GM19438 (cell line): ENCODE data around the gene TBC1D1.
"Not testable (repeated sequence)": the region's sequence is repeated elsewhere in the genome, so short reads cannot be mapped to it uniquely, and the experiment has no call there.

Experiments
- ATAC-seq: cut with Tn5 transposase; IDR thresholded peaks from one replicate; pipeline ENCODE4 v1.9.1; 2021; ENCODE audit warnings: low read depth; ENCODE audit not compliant: unreplicated experiment

The TBC1D1 gene

DNA sequence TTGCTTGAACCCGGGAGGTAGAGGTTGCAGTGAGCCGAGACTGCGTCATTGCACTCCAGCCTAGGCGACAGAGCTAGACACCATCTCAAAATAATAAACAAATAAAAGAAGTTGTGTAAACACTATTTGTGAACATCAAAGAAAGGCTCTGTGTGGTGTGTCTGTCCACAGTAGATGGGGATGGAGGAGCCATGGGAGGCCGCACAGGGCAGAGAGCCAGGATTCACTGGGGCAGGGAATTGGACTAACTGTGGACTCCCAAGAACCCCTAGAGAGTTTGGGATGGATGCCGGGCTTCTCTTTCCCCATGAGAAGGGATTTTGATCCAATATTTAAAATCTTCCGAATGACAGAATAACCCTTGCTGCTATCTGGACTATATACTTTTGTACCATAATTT is 26.5 kb downstream of the TBC1D1 start:
- no peak for ATAC-seq

DNA sequence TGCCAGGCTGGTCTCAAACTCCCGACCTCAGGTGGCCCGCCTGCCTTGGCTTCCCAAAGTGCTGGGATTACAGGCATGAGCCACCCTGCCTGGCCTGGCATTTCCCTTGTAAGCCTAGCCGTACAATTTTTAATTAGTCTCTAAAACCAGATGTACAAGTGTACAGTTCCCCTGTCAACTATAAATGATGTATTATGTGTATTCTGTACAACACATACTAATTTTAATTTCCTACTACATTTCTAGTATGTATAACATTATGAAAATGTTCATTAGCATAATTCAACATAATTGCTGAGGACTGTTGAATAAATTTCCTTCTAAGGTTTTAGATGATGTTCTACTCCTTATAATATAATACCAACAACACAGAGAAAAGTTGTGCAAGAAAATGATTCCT is 27.8 kb downstream of the TBC1D1 start:
- no peak for ATAC-seq

DNA sequence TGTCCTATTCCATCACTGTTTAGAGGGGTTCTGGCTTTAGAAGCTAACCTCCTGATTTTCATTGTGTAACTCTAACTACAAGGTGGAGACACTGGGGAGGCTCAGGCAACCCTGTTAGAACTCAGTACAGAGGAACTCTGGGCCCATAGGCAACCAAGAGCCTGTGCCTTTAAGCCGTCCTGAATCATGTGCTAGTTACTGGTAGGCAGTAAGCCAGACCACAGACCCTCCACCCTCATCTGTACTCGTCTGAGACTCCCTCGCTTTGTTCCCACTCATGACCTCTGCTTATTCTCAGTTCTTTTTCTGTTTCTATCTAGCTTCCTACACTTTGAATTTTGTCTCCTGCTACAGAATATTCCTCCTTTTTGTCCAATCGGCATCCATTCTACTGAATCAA is 31.4 kb downstream of the TBC1D1 start:
- no peak for ATAC-seq

DNA sequence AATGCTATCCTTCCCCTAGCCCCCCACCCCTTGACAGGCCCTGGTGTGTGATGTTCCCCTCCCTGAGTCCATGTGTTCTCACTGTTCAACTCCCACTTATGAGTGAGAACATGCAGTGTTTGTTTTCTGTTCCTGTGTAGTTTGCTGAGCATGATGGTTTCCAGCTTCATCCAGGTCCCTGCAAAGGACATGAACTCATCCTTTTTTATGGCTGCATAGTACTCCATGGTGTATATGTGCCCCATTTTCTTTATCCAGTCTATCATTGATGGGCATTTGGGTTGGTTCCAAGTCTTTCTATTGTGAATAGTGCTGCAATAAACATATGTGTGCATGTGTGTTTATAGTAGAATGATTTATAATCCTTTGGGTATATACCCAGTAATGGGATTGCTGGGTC is 32.2 kb downstream of the TBC1D1 start:
- ATAC-seq, result not testable (repeated sequence)

DNA sequence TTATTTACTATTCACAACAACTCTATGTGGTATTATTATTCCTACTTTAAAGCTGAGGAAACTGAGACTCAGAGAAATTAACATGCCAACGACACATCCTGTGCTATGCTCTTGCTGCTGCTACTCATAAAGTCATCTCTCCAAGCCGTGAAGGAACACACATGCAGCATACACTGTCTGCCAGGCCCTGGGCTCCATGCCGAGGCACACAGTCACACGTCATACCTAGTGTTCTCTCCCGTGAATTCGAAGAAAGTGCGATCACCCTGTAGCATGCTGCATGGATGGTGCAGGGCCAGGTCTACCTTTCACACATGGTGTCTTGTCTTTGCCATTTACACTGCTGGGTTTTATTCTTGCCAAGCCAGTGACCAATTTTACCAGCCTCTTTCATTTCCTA is 34.1 kb downstream of the TBC1D1 start:
- no peak for ATAC-seq

DNA sequence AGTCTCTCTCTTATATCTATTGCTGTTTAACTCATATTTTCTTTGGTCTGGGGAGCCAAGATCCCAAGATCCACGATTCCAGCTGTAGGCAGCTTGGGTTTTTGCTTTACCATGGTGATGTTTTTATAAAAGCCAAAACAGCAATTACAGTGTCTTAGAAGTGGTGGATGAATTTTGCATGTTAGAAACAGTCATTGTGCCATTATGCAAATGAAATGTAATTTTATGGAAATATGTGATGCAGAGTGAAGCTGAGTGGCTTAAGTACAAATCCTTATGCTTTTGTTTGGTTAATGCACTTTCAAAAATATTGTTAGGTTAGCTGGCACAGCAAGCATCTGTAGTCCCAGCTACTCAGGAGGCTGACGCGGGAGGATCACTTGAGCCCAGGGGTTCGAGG is 36.5 kb downstream of the TBC1D1 start:
- no peak for ATAC-seq

DNA sequence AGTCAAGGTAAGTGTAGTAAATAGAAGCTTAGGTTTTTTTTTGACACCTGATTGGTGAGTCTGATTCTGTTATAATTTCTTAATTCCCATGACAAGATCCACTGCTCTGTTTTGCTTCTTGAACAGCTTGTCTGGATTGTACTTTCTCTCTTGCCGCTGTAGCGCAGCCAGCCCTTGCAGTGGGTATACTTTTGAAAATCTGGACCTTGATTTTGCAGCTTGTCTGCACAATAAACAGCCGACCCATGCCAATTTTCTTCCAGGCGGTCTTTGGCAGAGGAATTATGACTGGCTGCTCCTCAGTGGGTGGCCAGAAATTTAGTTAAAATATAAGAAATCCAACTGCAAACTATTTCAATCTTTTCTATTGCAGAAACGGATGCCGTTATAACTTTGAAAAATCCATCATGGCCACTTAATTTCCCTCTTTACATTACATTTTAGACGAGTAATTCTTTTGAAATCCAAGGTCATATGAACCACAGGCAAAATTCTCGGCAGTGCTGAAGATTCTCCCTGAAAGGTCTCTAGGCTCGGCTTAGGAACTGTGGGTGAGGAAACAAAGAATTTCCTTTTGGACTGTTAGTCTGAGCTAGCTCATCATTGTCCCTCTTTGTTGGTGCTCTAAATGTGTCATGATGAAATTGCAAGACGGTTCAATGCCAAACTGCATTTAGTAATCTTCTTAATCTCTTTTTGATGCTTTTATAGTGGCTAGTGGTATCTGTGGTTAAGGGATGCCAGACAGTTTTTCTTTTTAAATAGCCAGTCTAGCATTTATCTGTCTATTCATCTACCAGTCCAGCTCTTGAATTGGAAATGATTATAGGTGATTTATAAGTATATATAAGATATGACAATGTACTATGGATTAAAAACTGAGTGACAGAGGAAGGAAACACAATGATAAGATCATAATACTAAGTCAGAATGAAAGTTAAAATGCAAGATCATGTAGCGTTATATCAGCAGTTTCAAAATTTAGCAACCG is 37.8 kb downstream of the TBC1D1 start:
- no peak for ATAC-seq

DNA sequence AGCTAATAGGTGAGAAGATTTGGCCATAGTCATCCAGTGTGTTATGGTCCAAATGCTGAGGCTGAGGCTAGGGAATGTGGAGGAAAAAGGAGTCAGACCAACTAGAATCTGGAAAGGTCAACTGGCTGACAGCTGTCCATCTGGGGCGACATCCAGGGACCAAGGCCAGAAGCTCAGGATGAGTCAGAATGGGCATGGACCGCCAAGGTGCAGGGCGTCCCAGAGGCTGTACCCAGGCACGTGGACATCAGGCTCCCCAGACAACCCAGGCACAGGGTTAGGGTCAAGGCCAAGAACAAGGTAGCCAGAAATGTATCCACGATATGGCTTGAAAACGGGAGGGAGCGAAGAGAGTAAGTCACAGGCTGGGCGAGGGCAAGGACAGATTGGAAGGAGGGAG is 43.2 kb downstream of the TBC1D1 start:
- no peak for ATAC-seq

DNA sequence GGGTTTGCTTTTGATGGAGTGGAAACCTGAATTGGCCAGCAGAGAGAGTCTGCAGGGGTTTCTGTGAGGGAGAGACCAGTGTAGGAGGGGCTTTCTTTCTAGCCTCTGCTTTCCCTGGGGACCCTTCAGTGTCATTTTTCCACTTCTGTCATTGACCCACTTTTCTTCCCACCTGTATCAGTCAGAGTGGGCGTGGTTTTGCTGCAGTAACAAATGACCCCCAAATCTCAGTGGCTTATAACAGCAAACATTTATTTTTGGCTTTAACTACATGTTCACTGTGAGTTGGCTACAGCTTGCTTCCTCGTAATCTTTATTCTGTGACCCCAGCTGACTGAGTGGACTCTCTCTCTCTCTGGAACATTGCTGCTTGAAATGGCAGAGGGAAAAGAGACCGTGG is 43.7 kb downstream of the TBC1D1 start:
- ATAC-seq, result no peak

DNA sequence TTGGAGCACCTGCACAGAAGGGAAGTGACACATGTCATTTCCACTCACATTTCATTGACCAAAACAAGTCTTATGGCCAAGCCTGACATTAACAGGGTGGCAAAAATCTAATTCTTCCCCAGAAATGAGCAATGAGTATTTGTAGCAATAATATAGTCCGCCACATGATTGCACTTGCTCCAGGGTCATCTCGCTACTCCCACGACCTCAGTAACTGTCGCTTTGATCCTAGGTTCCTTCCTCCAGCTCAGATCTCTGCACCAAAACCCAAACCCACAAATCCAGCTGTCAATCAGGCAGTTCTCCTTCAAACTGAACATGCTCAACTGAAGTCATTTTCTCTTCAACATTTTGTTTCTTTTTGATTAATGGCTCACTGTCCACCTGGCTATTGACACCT is 44.1 kb downstream of the TBC1D1 start:
- ATAC-seq, result no peak

DNA sequence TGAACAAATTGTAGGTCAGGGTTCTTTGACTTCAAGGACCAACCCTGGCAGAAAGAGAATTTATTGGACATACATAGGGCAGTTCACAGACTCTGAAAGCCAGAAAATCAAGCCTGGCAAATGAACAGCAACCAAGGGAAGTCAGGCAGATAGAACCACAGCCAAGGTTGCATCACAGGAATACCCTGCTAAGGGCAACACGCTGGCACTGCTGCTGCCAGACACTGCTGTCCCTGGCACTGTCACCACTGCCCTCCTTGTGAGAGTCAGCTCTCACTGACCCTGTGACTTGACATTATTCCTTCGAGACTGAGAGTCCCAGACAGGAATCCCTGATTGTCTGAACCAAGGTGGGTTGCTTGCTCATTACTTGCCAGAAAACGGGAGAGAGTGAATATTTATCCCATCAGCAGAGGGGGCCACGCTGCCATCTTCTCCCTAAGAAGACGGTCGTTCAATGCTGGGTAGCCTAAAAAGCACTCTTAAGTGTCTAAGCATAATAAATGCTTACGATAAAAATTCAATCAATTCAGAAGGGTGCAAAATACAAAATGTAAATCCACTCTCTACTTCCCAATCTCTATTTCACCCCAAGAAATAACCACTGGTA is 46.1 kb downstream of the TBC1D1 start:
- ATAC-seq, result no peak

DNA sequence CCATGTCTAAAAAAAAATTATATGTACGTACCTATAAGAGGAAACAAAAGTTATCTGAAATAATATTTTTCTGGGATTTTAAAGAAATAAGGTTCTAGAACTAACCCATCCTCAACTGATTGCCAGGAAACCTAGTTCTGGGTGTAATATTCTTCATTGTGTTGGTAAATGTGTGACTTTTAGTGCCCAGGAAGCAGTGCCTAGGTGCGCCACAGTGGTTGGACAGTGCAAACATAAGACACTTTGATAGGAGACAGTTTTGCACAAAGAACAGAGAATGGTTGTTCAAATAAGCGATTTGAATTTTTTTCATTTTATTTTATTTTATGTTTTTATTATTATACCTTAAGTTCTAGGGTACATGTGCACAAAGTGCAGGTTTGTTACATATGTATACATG is 47.3 kb downstream of the TBC1D1 start:
- ATAC-seq, result no peak

DNA sequence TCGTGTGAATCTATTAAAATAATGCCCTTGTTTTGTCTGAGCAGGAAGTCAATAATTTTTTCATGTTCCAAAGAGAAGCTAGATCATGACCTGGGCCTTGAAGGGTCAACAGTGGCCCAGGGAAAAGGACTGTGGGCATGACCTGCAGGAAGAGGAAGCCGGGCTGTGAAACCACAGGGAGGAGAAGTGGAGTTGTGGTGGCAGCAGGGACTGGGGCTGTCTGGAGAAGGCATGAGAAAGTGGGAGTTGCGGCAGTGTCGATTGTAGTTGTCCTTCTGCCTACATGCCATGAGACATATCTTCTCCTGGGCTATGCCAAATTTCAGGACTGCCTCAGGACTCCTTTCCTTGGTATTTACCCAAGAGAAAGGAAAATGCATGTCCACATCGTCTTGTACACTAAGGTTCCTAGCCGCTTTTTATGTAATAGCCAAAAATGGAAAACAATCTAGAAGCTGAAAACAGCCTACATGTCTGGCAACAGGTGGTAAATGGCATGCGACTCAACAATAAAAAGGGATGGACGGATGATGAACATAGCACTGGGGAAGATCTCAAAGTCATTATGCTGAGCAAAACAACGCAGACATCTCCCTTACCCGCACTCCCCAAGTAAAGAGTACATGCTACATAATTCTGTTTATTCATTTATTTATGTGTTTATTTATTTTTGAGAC is 55.8 kb downstream of the TBC1D1 start:
- no peak for ATAC-seq

DNA sequence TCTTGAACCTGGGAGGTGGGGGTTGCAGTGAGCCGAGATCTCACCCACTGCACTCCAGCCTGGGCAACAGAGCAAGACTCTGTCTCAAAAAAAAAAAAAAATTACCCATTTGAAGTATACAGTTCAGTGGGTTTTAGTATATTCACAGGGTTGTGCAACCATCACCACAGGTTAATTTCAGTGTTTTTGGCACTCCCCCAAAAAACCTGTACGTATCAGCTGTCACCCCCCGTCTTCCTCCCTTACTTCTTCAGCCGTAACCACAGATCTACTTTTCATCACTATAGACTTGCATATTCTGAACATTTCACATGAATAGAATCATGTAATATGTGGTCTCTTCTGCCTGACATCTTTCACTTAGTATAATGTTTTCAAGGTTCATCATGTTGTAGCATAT is 57.7 kb downstream of the TBC1D1 start:
- no peak for ATAC-seq

DNA sequence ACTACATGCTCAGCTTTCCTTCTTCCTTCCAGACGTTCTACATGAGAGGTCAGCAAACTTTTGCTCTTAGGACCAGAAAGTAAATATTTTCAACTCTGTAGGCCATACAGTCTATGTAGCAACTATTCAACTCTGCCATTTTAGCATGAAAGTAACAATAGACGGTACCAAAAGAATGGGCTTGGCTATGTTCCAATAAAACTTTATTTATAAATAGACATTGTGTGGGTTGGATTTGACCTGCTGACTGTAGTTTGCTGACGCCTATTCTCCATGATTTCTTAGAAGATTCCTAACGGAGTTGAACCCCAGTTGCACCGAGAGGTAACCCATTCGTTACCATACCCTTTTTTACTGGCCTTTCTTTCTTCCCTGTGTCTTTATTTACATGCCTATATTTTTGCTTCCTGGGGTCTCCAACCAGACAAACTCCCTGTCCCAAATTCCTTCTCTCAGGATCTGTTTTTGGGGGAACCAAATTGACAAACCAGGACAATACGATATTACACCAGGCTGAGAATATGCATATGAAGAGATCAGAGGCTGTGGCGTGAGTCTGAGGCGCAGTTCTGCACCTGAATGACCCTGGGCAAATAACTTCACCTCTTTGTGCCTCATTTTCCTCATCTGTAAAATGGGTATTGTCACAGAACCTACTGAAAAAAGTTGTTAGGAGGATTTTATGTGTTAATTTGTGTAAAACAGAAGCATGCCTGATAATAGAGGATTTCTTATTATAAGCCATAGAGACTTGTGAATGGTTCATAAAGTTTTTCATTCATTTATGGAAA is 58.9 kb downstream of the TBC1D1 start:
- no peak for ATAC-seq

DNA sequence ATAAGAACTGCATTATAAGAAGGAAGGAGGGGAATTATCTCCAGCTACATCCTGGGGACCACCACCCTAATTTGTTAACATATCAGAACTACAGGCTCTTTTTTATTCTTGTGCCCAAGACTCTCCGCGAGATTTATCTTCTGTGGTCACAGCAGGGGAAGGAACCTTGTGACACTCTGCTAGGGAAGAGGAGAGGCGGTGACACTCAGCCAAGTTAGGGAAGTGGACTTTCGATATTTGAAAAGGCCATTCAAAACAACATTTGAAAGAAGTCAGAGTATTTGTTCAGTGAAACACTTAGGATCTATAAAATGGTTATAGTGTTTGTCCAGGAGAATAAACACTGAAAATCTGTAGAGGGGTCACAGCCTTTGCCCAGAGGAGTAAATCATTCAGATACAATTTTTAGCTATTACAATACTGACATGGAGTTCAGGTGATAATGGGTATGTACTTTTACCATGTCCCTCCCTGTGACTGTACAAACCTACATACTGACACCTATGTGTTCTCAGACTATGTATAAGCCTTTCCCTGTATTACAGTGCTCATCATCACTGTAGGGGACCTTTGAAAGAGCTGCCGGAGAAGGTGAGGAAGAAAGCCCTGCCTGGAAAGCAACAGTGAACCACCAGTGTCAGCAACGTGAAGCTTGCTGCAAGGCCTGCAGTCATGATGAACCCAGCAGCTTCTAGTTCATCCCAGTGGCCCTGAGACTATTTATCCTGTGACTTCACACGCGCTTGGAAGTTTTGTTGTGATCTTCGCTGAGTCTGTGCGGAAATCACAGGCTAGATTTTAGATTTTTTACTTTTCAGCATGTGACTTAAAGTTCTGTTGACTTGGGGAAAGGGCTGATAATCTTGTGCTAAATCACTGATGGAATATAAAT is 60.8 kb downstream of the TBC1D1 start:
- ATAC-seq, result no peak

DNA sequence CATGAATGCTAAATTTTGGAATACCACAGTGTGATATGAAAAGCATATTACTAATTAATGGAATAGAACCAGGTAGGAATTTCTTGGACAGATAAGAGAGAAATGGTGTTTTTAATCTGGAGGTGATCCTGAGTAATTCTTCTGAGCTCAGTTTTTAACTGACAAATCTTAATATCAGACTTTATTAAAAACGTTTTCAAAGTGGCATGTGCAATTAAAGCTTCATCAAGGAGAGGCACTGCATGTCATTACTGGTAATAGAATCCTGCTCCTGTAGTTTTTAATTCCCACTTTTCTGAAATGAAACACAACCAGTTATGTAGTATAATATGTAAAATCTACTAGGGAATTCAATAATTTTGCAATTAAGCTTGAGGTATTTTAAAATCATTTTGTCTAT is 62.3 kb downstream of the TBC1D1 start:
- no peak for ATAC-seq

DNA sequence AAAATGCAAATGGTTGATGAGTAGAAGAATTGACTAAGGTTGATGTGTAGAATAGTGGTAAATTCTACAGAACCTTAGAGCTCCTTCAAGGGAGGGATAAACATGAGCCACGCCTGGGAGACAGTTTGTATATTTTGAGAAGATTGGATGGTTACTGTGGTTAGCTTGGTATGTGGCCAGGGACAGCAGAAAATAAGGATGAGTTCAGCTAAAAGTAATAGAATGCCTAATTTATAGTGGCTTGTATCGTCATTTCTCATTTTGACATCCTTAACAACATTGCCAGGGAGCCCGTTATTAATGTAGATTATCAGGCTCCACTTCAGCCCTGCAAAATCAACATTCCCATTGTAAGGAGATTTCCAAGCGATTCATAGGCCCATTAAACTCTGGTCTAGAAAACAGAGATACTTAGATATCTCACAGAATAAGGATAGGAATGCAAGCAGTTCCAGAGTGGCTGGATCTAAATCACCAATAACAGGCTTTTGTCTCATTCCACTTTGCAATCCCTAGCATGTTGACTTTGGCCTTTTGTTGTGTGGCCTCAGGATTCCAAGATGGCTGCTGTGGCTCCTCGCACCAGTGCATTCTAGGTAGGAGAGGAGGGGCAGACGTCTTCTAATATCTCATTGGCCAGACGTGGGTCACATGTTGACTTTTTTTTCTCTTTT is 62.9 kb downstream of the TBC1D1 start:
- no peak for ATAC-seq

DNA sequence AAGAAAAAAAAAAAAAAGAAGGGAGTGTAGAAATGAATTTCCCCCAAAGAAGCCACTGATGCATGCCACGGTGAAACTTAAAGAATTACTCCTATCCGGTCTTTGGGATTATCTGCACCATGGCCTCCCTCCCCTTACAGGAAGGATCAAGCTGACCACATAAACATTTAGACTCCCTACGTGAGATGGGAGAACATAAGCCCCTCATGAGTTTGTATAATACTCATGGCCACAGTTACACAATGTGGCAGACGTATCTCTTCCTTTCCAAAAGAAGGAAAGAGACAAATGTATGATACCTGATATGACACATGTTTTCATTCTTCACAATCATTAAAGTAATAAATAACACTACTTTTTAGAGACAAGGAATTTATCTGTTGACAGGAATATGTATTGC is 66.1 kb downstream of the TBC1D1 start:
- no peak for ATAC-seq
